GM23338 (cell line): ENCODE data around the gene TMEM255B. TPM values are rescaled to one million over a fixed set of nuclear protein-coding genes. Genes with fewer than 3 reads are reported as not detected.

Source experiments
- ATAC-seq: fragments of 200-7000 bp; cut with Tn5 transposase; 3 replicates; pipeline ENCODE4 v1.9.1; 2020
- DNase-seq: peaks from one replicate; pipeline ENCODE4 v3.0.0-alpha.2; 2015; ENCODE audit warnings: low spot score
- H2AFZ ChIP-seq: fragments of 200-600 bp; sonication (generic); 2 replicates; pipeline ENCODE4 v1.8.0; 2016; ENCODE audit warnings: antibody characterized with exemption, mild to moderate bottlenecking, moderate library complexity
- H3F3A ChIP-seq: fragments of 200-600 bp; sonication (generic); replicated peaks from 2 replicates; pipeline ENCODE4 v1.8.0; 2017; ENCODE audit warnings: antibody characterized with exemption, mixed run types, low read depth
- H3K27ac ChIP-seq: fragments of 200-600 bp; sonication (generic); 2 replicates; pipeline ENCODE4 v1.6.1; 2016; ENCODE audit warnings: low read depth
- H3K27me3 ChIP-seq: fragments of 200-600 bp; sonication (generic); 2 replicates; pipeline ENCODE4 v1.8.0; 2016; ENCODE audit warnings: mild to moderate bottlenecking, mixed run types, moderate library complexity; ENCODE audit not compliant: insufficient read depth
- H3K36me3 ChIP-seq: fragments of 200-600 bp; sonication (generic); 2 replicates; pipeline ENCODE4 v1.8.0; 2016; ENCODE audit warnings: mild to moderate bottlenecking; ENCODE audit not compliant: insufficient read depth
- H3K4me1 ChIP-seq: fragments of 200-600 bp; sonication (generic); 2 replicates; pipeline ENCODE4 v1.8.0; 2016; ENCODE audit warnings: mild to moderate bottlenecking, moderate library complexity; ENCODE audit not compliant: insufficient read depth
- H3K4me2 ChIP-seq: fragments of 200-600 bp; sonication (generic); 2 replicates; pipeline ENCODE4 v1.7.1; 2017; ENCODE audit warnings: mixed run types
- H3K4me3 ChIP-seq: fragments of 200-600 bp; sonication (generic); 2 replicates; pipeline ENCODE4 v1.6.1; 2016; ENCODE audit warnings: mixed run types
- H3K79me2 ChIP-seq: fragments of 200-600 bp; sonication (generic); replicated peaks from 2 replicates; pipeline ENCODE4 v1.8.0; 2017; ENCODE audit warnings: mild to moderate bottlenecking; ENCODE audit not compliant: insufficient read depth
- H3K9me2 ChIP-seq: fragments of 200-600 bp; sonication (generic); 2 replicates; pipeline ENCODE4 v1.8.0; 2017; ENCODE audit not compliant: insufficient read depth
- H4K20me1 ChIP-seq: fragments of 200-600 bp; sonication (generic); replicated peaks from 2 replicates; pipeline ENCODE4 v1.8.0; 2017; ENCODE audit warnings: mild to moderate bottlenecking; ENCODE audit not compliant: insufficient read depth
- H3K27ac Mint-ChIP-seq: 2 replicates; pipeline ENCODE4 v1.8.0; 2020; ENCODE audit warnings: inconsistent platforms, mild to moderate bottlenecking, moderate library complexity, mixed read lengths
- H3K27me3 Mint-ChIP-seq: 3 replicates; pipeline ENCODE4 v1.8.0; 2022; ENCODE audit warnings: low read depth, mild to moderate bottlenecking, moderate library complexity, mixed read lengths, inconsistent platforms; ENCODE audit not compliant: insufficient read depth, poor library complexity
- H3K36me3 Mint-ChIP-seq: 3 replicates; pipeline ENCODE4 v1.8.0; 2021; ENCODE audit warnings: low read depth, mild to moderate bottlenecking, inconsistent platforms, moderate library complexity, mixed read lengths
- H3K4me1 Mint-ChIP-seq: 3 replicates; pipeline ENCODE4 v1.8.0; 2020; ENCODE audit warnings: mild to moderate bottlenecking, inconsistent platforms, mixed read lengths
- H3K4me3 Mint-ChIP-seq: 3 replicates; pipeline ENCODE4 v1.8.0; 2021; ENCODE audit warnings: moderate library complexity, mild to moderate bottlenecking, inconsistent platforms, mixed read lengths
- H3K9me3 Mint-ChIP-seq: 3 replicates; pipeline ENCODE4 v1.8.0; 2020; ENCODE audit warnings: moderate library complexity, mild to moderate bottlenecking, inconsistent platforms, mixed read lengths
- CREB1 ChIP-seq: fragments of 250-450 bp; sonication (Bioruptor Pico); IDR thresholded peaks from 2 replicates; pipeline ENCODE4 v1.5.0; 2020; ENCODE audit warnings: low read depth, mild to moderate bottlenecking, moderate library complexity
- CTCF ChIP-seq, 2 experiments: fragments of 200-600 bp in 1 of 2; sonication (generic) in 1 of 2; conservative IDR thresholded peaks; 2 replicates each; pipeline versions ENCODE4 v1.5.1 to v1.6.1; 2016 to 2017; ENCODE audit warnings: antibody characterized with exemption in 2 of 2, low read depth in 2 of 2, mild to moderate bottlenecking in 2 of 2, moderate library complexity in 1 of 2
- ETS1 ChIP-seq: IDR thresholded peaks from 2 replicates; pipeline ENCODE4 v1.6.1; 2016; ENCODE audit warnings: antibody characterized with exemption
- EZH2 ChIP-seq: fragments of 200-600 bp; sonication (generic); IDR thresholded peaks from one replicate; pipeline ENCODE4 v1.8.0; 2017; ENCODE audit warnings: antibody characterized with exemption, mild to moderate bottlenecking, low read depth; ENCODE audit not compliant: unreplicated experiment
- EZH2phosphoT487 ChIP-seq: fragments of 200-600 bp; sonication (generic); IDR thresholded peaks from one replicate; pipeline ENCODE4 v1.8.1; 2018; ENCODE audit warnings: antibody characterized with exemption; ENCODE audit not compliant: unreplicated experiment
- JUNB ChIP-seq: IDR thresholded peaks from one replicate; pipeline ENCODE4 v1.6.1; 2016; ENCODE audit warnings: antibody characterized with exemption; ENCODE audit not compliant: unreplicated experiment
- NANOG ChIP-seq: IDR thresholded peaks from 2 replicates; pipeline ENCODE4 v1.6.1; 2016; ENCODE audit warnings: antibody characterized with exemption, borderline replicate concordance
- POLR2AphosphoS5 ChIP-seq: IDR thresholded peaks from 2 replicates; pipeline ENCODE4 v1.6.1; 2016; ENCODE audit warnings: antibody characterized with exemption, low read depth
- REST ChIP-seq: IDR thresholded peaks from one replicate; pipeline ENCODE4 v1.6.1; 2018; ENCODE audit warnings: antibody characterized with exemption; ENCODE audit not compliant: unreplicated experiment
- STAT1 ChIP-seq: IDR thresholded peaks from one replicate; pipeline ENCODE4 v1.6.1; 2016; ENCODE audit warnings: antibody characterized with exemption; ENCODE audit not compliant: unreplicated experiment
- ZNF114 ChIP-seq: fragments of 250-450 bp; sonication (Bioruptor Pico); IDR thresholded peaks from 2 replicates; pipeline ENCODE4 v1.5.0; 2020; ENCODE audit warnings: mild to moderate bottlenecking, moderate library complexity
- ZNF331 ChIP-seq: fragments of 250-450 bp; sonication (Bioruptor Pico); IDR thresholded peaks from 2 replicates; pipeline ENCODE4 v1.5.0; 2020; ENCODE audit warnings: low read depth, mild to moderate bottlenecking, moderate library complexity
- polyA plus RNA-seq: library from polyadenylated mRNA; unstranded; fragments of >200 nt; fragmentation: Nextera tagmentation; extraction: Ambion mirVana; gene quantifications from 2 replicates; pipeline ENCODE4 v1.2.1, GENCODE V29; 2016
- total RNA-seq: library from RNA; depleted of rRNA; stranded (reverse); fragments of >200 nt; shearing (Covaris generic); gene quantifications from 2 replicates; pipeline ENCODE4 v1.2.3, GENCODE V29; 2014
- TF ChIP-seq, protein P1 (sequence below): fragments of 250-450 bp; sonication (Bioruptor Pico); IDR thresholded peaks from 2 replicates; pipeline ENCODE4 v1.5.0; 2020; ENCODE audit warnings: mild to moderate bottlenecking, moderate library complexity

Gene TMEM255B
- total and polyA plus RNA-seq, 2 experiments from 2014 or later = 0.69 to 4.4 TPM

GRCh38 chr13:113804017-113804702 is 45.1 kb downstream of the TMEM255B start:
- Histone ChIP-seq H4K20me1 (no peaks in the 10 kb centered on the region), H3K36me3 (no peaks in the 10 kb centered on the region), H3K4me2 (no peak overlapping the region), H3F3A (no peaks in the 10 kb centered on the region), H3K4me1 (no peaks in the 10 kb centered on the region), H2AFZ (no peak overlapping the region), H3K4me3 (no peak overlapping the region), H3K27me3 (no peaks in the 10 kb centered on the region), H3K9me2 (no peaks in the 10 kb centered on the region), H3K79me2 (no peaks in the 10 kb centered on the region), H3K27ac (no peak overlapping the region)
- Mint-ChIP-seq H3K27ac (no peak overlapping the region), H3K36me3 (peaks cover 9% of the 10 kb centered on the region; the same call in 2 of the 3 replicates), H3K9me3 (peaks cover 16% of the 10 kb centered on the region), H3K4me1 (no peaks in the 10 kb centered on the region), H3K4me3 (no peak overlapping the region), H3K27me3 (peaks cover 11% of the 10 kb centered on the region)
- ATAC-seq = no peak
- DNase-seq = no peak
- no peak for TF ChIP-seq REST
- TF ChIP-seq CTCF (conservative IDR thresholded peaks at IDR 0.05; ENCODE audit: low read depth in 2 of 2) = no peak
- no peak for TF ChIP-seq ZNF114 (CRISPR knock-in tag)
- TF ChIP-seq, protein P1, sequence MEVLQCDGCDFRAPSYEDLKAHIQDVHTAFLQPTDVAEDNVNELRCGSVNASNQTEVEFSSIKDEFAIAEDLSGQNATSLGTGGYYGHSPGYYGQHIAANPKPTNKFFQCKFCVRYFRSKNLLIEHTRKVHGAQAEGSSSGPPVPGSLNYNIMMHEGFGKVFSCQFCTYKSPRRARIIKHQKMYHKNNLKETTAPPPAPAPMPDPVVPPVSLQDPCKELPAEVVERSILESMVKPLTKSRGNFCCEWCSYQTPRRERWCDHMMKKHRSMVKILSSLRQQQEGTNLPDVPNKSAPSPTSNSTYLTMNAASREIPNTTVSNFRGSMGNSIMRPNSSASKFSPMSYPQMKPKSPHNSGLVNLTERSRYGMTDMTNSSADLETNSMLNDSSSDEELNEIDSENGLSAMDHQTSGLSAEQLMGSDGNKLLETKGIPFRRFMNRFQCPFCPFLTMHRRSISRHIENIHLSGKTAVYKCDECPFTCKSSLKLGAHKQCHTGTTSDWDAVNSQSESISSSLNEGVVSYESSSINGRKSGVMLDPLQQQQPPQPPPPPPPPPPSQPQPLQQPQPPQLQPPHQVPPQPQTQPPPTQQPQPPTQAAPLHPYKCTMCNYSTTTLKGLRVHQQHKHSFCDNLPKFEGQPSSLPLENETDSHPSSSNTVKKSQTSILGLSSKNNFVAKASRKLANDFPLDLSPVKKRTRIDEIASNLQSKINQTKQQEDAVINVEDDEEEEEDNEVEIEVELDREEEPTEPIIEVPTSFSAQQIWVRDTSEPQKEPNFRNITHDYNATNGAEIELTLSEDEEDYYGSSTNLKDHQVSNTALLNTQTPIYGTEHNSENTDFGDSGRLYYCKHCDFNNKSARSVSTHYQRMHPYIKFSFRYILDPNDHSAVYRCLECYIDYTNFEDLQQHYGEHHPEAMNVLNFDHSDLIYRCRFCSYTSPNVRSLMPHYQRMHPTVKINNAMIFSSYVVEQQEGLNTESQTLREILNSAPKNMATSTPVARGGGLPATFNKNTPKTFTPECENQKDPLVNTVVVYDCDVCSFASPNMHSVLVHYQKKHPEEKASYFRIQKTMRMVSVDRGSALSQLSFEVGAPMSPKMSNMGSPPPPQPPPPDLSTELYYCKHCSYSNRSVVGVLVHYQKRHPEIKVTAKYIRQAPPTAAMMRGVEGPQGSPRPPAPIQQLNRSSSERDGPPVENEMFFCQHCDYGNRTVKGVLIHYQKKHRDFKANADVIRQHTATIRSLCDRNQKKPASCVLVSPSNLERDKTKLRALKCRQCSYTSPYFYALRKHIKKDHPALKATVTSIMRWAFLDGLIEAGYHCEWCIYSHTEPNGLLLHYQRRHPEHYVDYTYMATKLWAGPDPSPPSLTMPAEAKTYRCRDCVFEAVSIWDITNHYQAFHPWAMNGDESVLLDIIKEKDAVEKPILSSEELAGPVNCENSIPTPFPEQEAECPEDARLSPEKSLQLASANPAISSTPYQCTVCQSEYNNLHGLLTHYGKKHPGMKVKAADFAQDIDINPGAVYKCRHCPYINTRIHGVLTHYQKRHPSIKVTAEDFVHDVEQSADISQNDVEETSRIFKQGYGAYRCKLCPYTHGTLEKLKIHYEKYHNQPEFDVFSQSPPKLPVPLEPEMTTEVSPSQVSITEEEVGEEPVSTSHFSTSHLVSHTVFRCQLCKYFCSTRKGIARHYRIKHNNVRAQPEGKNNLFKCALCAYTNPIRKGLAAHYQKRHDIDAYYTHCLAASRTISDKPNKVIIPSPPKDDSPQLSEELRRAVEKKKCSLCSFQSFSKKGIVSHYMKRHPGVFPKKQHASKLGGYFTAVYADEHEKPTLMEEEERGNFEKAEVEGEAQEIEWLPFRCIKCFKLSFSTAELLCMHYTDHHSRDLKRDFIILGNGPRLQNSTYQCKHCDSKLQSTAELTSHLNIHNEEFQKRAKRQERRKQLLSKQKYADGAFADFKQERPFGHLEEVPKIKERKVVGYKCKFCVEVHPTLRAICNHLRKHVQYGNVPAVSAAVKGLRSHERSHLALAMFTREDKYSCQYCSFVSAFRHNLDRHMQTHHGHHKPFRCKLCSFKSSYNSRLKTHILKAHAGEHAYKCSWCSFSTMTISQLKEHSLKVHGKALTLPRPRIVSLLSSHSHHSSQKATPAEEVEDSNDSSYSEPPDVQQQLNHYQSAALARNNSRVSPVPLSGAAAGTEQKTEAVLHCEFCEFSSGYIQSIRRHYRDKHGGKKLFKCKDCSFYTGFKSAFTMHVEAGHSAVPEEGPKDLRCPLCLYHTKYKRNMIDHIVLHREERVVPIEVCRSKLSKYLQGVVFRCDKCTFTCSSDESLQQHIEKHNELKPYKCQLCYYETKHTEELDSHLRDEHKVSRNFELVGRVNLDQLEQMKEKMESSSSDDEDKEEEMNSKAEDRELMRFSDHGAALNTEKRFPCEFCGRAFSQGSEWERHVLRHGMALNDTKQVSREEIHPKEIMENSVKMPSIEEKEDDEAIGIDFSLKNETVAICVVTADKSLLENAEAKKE (CRISPR knock-in tag) = no peak
- no peak for TF ChIP-seq STAT1
- TF ChIP-seq ZNF331 (CRISPR knock-in tag) = no peak
- TF ChIP-seq EZH2 = no peak
- no peak for TF ChIP-seq NANOG
- TF ChIP-seq JUNB = no peak
- TF ChIP-seq POLR2AphosphoS5 = no peak
- no peak for TF ChIP-seq EZH2phosphoT487
- no peak for TF ChIP-seq CREB1 (CRISPR knock-in tag)
- TF ChIP-seq ETS1 = no peak
